Spinal cord (tissue), 10 donors: Measurements from ENCODE around the gene MEIOB. TPM values are rescaled to one million over a fixed set of nuclear protein-coding genes. Genes with fewer than 3 reads are reported as not detected.
"Not testable (repeated sequence)": the region's sequence is repeated elsewhere in the genome, so short reads cannot be mapped to it uniquely, and the experiment has no call there.

Experiments used
- DNase-seq, 6 donors: peaks; one replicate each; pipeline versions ENCODE4 v3.0.0 to v3.0.0-alpha.2; 2013 to 2015; ENCODE audit warnings: low spot score in 6 of 6, low read depth in 4 of 6
- H3K27ac ChIP-seq: one replicate; pipeline ENCODE4 v1.5.1; 2013; ENCODE audit warnings: low read depth, low read length, control low read depth
- H3K27me3 ChIP-seq: one replicate; pipeline ENCODE4 v1.6.1; 2013; ENCODE audit warnings: low read length; ENCODE audit not compliant: control insufficient read depth, insufficient read depth
- H3K36me3 ChIP-seq: one replicate; pipeline ENCODE4 v1.6.1; 2013; ENCODE audit warnings: low read length; ENCODE audit not compliant: control insufficient read depth, insufficient read depth
- H3K4me1 ChIP-seq: one replicate; pipeline ENCODE4 v1.6.1; 2013; ENCODE audit warnings: low read length; ENCODE audit not compliant: control insufficient read depth, insufficient read depth
- H3K4me3 ChIP-seq: one replicate; pipeline ENCODE4 v1.5.1; 2013; ENCODE audit warnings: low read depth, low read length, control low read depth
- H3K9me3 ChIP-seq: one replicate; pipeline ENCODE4 v1.6.1; 2013; ENCODE audit warnings: low read length; ENCODE audit not compliant: control insufficient read depth, insufficient read depth
- WGBS: methylation state at CpG from one replicate; pipeline ENCODE4 v1.1.5; 2013; ENCODE audit warnings: missing lambda C conversion rate; ENCODE audit not compliant: insufficient coverage; 5-methylcytosine and 5-hydroxymethylcytosine counted together
- polyA plus RNA-seq, 2 donors: library from polyadenylated mRNA; unstranded; fragments of 120-200 nt; gene quantifications; one replicate each; pipeline ENCODE4 v1.2.1, GENCODE V29; 2013; ENCODE audit not compliant: insufficient read length in 2 of 2
- total RNA-seq, 2 donors: library from RNA; depleted of rRNA in 1 of 2; stranded (reverse); fragments of 120-200 nt in 1 of 2; fragments of >200 nt in 1 of 2; gene quantifications; one replicate each; pipeline versions ENCODE4 v1.2.3 to v1.2.4, GENCODE V29; 2013 to 2014
- donor health status: healthy.

Gene MEIOB
- total and polyA plus RNA-seq, 4 donors = 0.83 to 2.6 (median 1.5) TPM

GRCh38 chr16:1878256-1878655 is 6.3 kb upstream of the MEIOB start:
- Histone ChIP-seq H3K4me1 (no peaks in the 10 kb centered on the region), H3K27me3 (peaks cover 14% of the 10 kb centered on the region), H3K9me3 (no peaks in the 10 kb centered on the region), H3K27ac (no peak overlapping the region), H3K4me3 (no peak overlapping the region), H3K36me3 (no peaks in the 10 kb centered on the region)
- WGBS = no CpG with 5 or more reads among the region's 5 CpGs
- DNase-seq = no peak

DNA sequence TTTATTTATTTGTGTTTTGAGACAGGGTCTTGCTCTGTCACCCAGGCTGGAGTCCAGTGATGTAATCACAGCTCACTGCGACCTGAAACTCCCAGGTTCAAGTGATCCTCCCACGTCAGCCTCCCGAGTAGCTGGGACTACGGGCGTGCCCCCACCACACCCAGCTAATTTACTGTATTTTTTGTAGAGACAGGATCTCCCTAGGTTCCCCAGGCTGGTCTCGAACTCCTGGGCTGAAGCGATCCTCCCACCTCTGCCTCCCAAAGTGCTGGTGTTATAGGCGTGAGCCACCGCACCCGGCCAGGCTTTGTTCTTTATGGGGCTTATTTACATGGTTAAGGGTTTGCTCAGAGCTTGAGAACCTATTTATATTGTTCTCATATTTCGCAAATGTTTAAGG is 5.8 kb upstream of the MEIOB start:
- DNase-seq = no peak
- H3K27me3 ChIP-seq = peaks cover 18% of the 10 kb centered on the region
- H3K27ac ChIP-seq = no peak overlapping the region
- H3K36me3 ChIP-seq = no peaks in the 10 kb centered on the region
- H3K4me3 ChIP-seq = no peak overlapping the region
- H3K4me1 ChIP-seq = no peaks in the 10 kb centered on the region
- WGBS = 100% methylated on average over 1 of the region's 11 CpGs
- no peaks in the 10 kb centered on the region for H3K9me3 ChIP-seq

DNA sequence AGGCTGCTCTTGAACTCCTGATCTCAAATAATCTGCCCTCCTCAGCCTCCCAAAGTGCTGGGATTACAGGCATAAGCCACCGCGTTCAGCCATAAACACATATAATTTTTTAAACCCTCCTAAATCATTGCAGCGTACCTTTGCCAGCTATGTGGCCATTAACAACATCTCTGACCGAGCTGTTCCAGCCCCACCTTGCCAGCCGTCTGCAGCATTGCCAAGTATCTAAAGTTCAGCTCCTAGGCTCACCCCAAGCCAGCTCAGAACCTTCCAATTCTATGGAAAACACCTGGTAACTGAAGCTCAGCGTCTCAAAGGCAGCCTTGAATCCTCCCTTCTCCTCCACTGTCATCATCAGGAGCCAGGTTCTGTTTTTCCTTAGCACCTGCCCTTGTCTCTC is 5.1 kb upstream of the MEIOB start:
- Histone ChIP-seq H3K27ac (no peak overlapping the region), H3K4me3 (no peak overlapping the region), H3K9me3 (no peaks in the 10 kb centered on the region), H3K36me3 (no peaks in the 10 kb centered on the region), H3K4me1 (peaks cover 5% of the 10 kb centered on the region), H3K27me3 (peaks cover 25% of the 10 kb centered on the region)
- WGBS = 59% methylated on average over 6 of the region's 6 CpGs
- DNase-seq = no peak

DNA sequence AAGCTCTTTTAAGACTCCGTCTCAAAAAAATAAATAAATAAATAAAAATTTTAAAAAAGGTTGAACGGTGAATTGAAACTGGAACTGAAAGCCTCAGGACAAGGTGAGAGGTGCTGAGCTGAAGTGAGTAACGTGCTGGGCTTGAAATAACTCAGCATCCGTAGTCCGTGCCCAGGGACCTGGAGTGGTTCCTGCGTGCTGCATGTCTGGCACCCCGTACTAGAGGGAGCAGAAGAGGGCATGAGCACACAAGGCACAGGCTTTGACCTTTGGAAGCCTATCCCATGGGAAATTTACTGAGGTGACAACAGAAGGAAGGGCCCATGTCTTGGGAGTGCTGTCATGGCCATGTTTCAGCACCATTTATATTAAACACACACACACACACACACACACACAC is 4.5 kb upstream of the MEIOB start:
- Histone ChIP-seq H3K36me3 (no peaks in the 10 kb centered on the region), H3K27me3 (peaks cover 29% of the 10 kb centered on the region), H3K27ac (no peak overlapping the region), H3K4me1 (peaks cover 6% of the 10 kb centered on the region), H3K4me3 (no peak overlapping the region), H3K9me3 (no peaks in the 10 kb centered on the region)
- no peak for DNase-seq
- WGBS = 85% methylated on average over 6 of the region's 7 CpGs

GRCh38 chr16:1876066-1876465 is 4.1 kb upstream of the MEIOB start:
- peaks cover 29% of the 10 kb centered on the region for H3K27me3 ChIP-seq
- H3K4me3 ChIP-seq, DNase-seq, H3K36me3 ChIP-seq, H3K27ac ChIP-seq, H3K9me3 ChIP-seq, H3K4me1 ChIP-seq: not testable (repeated sequence)
- 90% methylated on average over 11 of the region's 13 CpGs for WGBS

- Histone ChIP-seq H3K4me1 (peaks cover 6% of the 10 kb centered on the region), H3K27me3 (peaks cover 28% of the 10 kb centered on the region)
- 49% methylated on average over 4 of the region's 6 CpGs for WGBS
These were observed 2.9 kb upstream of the MEIOB start for GRCh38 chr16:1874854-1875253.

GRCh38 chr16:1870365-1871082 is 1.4 kb downstream of the MEIOB start:
- H3K27me3 ChIP-seq = peaks cover 19% of the 10 kb centered on the region
- H3K27ac ChIP-seq = no peak overlapping the region
- H3K36me3 ChIP-seq = no peaks in the 10 kb centered on the region
- no peak for DNase-seq
- no peak overlapping the region for H3K4me3 ChIP-seq
- no peaks in the 10 kb centered on the region for H3K9me3 ChIP-seq
- peaks cover 6% of the 10 kb centered on the region for H3K4me1 ChIP-seq
- WGBS = 41% methylated on average over 2 of the region's 9 CpGs

More at GRCh38 chr16:1874854-1875253, 2.9 kb upstream of the MEIOB start:
- no peaks in the 10 kb centered on the region for H3K9me3 ChIP-seq
- H3K36me3 ChIP-seq = no peaks in the 10 kb centered on the region
- no peak for DNase-seq
- H3K4me3 ChIP-seq = no peak overlapping the region
- no peak overlapping the region for H3K27ac ChIP-seq

GRCh38 chr16:1865902-1866690 is 5.9 kb downstream of the MEIOB start:
- no peaks in the 10 kb centered on the region for H3K9me3 ChIP-seq
- H3K36me3 ChIP-seq = no peaks in the 10 kb centered on the region
- H3K4me3 ChIP-seq = no peak overlapping the region
- H3K4me1 ChIP-seq = no peaks in the 10 kb centered on the region
- WGBS = 17% methylated on average over 1 of the region's 6 CpGs
- H3K27me3 ChIP-seq = peaks cover 10% of the 10 kb centered on the region
- H3K27ac ChIP-seq = no peak overlapping the region
- no peak for DNase-seq

DNA sequence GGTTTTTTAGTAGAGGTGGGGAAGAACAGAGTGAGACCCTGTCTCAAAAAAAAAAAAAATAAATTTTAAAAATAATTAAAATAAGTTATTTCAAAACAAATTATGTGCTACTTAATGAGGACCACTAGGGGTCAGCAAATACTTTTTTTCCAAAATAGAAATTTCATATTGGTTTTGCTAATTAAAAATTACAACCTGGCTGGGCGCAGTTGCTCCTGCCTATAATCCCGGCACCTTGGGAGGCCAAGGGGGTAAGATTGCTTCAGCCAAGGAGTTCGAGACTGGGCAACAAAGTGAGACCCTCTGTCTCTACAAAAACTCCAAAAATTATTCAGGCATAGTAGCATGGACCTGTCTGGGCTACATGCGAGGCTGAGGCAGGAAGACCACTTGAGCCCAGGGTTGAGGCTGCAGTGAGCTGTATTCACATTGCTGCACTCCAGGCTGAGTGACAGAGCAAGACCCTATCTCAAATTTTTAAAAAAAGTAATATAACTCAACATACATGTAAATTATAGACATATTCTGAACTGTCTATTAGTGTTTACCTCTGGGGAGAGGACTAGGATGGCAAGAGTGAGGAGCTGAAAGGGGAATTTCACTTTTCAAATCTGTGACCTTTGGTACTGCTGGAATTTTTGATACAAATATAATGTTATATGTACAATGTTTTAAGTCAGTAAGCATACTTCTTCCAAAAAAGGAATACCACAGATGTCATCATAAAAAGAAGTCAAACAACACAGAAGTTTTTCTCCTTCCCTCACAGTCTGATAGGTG is 8.1 kb downstream of the MEIOB start:
- H3K4me1 ChIP-seq = no peaks in the 10 kb centered on the region
- H3K9me3 ChIP-seq = no peaks in the 10 kb centered on the region
- H3K4me3 ChIP-seq = no peak overlapping the region
- 40% methylated on average over 1 of the region's 4 CpGs for WGBS
- no peak overlapping the region for H3K27ac ChIP-seq
- H3K27me3 ChIP-seq = peaks cover 21% of the 10 kb centered on the region
- no peaks in the 10 kb centered on the region for H3K36me3 ChIP-seq
- peak in 4 of 6 donors; percentile 7 to 78 (median 40) for DNase-seq
